ENCODE data around the gene TAF8. TPM values are rescaled to one million over a fixed set of nuclear protein-coding genes. Genes with fewer than 3 reads are reported as not detected.
"Not testable (repeated sequence)": the region's sequence is repeated elsewhere in the genome, so short reads cannot be mapped to it uniquely, and the experiment has no call there.

Gene TAF8
- polyA plus RNA-seq, 1 donor, result 14.8 TPM

DNA sequence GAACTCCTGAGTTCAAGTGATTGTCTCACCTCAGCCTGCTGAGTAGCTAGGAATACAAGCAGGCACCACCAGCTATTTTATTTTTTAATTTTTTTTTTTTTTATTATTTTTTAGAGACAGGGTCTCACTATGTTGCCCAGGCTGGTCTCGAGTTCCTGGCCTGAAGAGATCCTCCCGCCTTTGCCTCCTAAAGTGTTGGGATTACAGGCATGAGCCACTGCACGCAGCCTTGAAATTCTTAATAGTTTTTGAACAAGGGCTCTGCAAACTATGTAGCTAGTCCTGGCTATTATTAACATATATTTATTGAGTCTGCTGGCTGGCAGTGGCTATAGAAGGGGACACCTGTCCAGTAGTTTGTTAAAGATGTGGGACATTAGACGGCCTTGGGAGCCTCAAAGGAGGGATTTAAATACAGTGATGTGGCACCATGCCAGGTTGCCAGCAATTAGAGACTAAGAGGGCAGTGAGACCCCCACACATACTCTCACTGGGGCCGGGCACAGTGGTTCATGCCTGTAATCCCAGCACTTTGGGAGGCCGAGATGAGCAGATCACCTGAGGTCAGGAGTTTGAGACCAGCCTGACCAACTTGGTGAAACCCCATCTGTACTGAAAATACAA, 21.1 kb upstream of the TAF8 start:
- DNase-seq (ENCODE audit: low read depth), result no peak

DNA sequence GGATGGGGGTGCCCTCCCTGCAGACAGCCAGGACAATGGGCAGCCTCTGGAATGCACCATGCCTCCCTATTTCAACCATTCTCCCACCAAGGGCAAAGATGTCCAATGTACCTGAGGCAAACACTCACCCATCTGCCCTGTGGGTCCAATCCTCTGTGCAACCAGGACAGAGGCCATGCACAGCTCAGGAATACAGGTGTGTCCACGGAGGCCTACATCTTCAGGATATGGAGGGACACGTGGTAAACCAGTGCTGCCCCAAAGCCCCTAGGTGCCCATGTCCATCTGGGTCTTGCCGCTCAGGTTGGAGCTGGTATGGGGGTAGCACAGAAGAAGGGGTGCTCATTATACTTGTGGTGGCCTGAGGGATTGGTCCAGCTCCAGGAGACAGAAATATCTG, 20.4 kb upstream of the TAF8 start:
- DNase-seq (ENCODE audit: low read depth), result no peak

DNA sequence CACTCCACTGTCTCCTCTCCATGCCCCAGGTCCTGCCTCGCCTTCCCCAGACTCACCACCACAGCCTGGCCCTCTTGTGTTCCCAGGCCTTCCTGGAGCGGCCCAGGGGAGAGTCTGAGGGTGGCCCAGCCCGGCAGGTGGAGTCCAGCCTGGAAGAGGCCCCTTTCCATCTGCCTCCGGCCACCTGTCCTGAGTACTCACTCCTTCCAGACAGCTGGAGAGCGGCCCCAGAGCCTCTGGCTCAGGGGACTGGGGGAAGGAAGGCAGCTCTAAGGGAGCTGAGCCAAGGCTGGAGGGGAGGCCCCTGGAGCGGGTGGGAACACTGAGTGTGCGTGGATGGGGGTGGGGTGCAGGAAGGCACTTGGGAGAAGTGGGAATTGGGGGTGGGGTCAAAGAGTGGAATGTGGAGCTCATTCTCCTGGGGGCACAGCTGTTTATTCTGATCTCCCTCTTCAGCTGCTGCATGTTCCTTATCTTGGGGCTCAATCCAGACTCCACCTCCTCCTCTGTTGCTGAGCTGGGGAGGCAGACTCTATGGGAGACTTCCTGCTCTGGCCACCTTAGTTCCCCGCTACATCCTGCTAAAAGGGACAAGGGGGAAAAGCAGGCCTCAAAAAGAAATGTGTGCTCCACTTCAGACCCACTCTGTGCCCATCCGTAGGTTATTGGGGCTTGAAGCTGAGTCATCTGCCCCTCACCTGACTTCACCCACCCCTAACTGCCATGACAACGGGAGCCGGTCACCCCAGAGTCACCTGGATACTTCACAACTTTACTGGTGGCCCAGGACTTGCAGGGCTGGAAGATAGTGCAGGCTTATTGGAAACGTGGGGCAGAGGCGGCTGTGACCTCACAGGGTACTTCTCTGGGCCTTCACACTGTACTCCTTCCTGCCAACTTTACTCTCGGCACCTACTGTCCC, 19.5 kb upstream of the TAF8 start:
- peak; percentile 70 for DNase-seq (ENCODE audit: low read depth)

DNA sequence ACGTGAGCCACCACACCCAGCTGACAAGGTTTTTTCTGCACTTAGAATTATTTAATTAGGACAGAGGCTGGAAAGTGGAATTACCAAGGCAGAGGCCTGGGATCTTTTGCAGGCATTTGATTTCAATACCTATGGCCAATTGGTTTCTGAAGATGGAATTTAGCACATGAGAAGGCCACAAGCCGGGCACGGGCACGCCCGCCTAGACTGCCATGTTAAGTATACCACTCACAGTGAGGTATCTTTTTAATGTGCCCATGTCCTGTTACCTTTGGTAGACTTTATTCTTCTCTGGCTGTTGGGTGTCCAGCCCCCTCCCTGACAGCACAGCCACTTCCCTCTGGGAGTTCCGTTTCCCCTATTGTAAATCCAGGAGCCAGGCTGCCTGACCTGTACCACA, 18.0 kb upstream of the TAF8 start:
- no peak for DNase-seq (ENCODE audit: low read depth)

DNA sequence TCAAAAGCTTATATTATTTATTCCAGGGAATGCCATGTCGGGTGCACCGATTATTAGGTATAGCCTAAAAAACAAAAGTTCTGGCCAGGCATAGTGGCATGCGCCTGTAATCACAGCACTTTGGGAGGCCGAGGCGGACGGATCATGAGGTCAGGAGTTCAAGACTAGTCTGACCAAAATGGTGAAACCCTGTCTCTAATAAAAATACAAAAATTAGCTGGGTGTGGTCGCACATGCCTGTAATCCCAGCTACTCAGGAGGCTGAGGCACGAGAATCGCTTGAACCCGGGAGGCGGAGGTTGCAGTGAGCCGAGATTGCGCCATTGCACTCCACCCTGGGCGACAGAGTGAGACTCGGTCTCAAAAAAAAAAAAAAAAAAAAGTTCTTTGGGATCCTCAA, 12.7 kb upstream of the TAF8 start:
- DNase-seq (ENCODE audit: low read depth), result not testable (repeated sequence)

DNA sequence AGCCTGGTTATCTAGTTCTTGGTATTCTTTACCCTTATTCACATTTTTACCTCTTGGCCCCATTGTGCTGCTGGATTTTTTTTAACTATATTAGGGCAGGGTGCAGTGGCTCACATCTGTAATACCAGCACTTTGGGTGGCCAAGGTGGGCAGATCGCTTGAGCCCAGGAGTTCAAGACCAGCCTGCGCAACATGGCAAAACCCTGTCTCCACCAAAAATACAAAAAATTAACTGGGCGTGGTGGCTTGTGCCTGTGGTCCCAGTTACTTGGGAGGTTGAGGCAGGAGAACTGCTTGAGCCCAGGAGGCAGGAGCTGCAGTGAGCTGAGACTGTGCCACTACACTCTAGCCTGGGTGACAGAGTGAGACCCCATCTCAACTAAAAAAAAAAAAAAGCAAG, 12.2 kb upstream of the TAF8 start:
- DNase-seq (ENCODE audit: low read depth), result no peak

DNA sequence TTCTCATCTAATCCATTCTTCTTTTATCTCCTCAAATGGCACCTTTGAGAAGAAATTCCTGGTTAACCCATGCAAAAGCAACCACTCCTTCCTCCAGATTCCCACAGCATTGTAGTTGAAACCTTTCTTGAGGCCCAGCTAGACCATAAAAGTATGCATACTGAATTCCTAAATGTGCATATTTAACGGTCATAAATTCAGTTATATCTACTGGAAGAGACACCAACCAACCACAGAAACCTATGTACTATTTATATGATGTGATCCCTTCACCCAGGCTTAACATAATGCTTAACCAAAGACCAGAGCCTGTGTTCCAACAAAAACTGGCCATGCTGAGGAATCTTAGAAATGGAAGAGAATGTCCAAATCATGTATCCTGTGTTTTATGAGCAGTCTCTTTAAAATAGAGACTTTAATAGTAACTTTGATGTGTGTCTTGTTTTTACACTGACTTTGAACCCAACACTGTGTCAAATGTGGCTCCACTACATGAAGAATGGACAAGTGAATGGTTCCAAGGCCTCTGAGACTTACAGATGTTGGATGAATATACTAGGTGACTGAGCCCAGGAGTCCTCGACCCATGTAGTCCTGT, 11.4 kb upstream of the TAF8 start:
- no peak for DNase-seq (ENCODE audit: low read depth)

DNA sequence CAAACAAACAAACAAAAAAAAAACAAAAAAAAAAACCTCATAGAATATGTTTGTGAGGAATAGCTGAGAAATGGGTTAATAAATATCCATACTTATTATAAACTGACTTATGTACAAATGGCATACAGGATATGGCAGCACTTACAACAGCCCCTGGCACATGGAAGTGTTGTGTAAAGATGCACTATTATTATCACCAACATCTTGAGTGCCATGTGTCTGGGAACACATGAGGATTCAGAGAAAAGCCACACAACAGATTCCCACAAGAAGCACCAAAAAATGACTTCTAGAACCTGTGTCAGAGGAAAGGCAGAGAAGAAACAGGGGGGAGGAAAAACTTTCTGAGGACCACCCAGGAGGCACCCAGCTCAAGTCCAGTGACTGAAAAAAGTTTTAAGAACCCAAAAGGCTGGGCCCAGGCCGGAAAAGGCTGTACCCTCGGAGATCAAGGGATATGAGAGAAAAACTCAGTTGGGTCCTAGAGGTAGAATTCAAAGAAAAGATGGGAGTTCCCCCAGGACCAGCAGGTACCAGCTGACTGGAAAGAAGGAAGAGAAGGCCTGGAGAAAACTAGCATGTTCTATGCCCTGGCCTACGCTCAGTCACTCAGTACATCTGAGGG, 9.4 kb upstream of the TAF8 start:
- DNase-seq (ENCODE audit: low read depth), result no peak

DNA sequence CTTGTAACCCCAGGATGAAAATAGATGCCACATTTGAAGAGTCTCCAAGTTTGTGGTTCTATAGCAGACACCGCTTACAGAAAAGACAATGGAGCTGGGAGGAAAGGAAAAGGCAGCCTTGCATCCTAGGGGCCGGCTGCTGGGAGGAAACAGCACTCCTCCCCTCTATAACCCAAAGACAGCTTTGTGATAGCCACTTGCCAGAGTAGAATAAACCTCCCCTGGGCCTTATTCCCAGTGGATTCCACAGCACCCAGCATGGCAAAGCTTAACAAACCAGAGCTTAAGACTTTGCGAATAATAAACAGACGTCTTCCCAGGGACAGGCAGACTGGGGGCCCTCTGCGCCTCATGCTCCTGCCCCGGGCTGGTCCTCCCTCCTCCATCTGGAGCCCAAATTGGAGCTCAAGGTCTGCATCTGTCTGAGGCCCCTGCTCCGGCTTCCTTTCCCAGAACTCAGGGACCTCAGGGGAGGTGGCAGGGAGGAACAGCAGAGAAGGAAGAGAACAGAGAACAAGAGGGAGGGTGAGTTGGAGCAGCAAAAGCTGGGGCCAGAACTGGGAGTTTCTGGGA, 8.8 kb upstream of the TAF8 start:
- DNase-seq (ENCODE audit: low read depth), result no peak

DNA sequence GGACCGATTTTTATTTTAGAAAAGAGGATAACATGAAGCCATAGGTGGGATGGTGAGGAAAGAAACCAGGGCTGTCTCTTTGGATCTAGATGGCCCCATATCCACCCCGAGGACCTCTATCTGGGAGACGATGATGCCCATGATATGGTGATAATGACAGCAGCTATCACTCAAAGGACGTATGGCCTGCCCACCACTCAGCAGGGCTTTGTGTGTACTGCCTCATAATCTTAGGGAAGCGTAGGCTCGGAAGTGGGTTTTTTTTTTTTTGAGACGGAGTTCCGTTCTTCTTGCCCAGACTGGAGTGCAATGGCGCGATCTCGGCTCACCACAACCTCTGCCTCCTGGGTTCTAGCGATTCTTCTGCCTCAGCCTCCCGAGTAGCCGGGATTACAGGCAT, 8.2 kb upstream of the TAF8 start:
- no peak for DNase-seq (ENCODE audit: low read depth)

DNA sequence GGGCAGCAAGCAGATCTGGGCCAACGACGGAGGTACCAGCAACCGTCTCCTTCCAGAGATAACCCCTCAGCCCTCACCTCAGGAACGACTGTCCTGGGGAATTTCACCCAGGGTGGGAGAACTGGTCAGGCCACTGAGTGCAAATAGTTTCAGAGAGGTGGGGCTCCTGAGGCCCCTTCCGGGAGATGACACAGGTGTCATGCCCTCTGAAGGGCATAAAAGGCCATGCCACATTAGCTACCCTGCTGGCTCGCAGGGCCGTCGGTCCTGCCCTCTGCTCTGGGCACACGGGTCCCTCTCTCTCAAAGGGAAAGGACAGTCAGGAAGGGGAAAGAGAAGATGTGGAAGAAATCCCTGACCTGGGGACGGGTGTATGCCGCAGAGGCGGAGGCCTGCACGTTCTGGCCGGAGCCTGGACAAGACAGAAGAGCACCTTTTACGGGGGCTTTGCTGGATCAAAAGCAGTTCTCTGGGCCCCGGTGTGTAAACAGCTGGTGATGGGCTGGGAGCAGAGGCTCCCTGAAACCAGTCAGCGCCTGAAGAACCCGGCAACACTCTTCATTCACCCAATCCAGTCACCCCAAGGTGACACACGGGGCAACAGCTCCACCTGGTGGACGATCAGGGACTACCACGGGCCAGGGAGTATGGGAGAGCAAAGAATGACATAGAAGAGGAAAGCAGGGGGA, 6.4 kb upstream of the TAF8 start:
- peak; percentile 75 for DNase-seq (ENCODE audit: low read depth)

DNA sequence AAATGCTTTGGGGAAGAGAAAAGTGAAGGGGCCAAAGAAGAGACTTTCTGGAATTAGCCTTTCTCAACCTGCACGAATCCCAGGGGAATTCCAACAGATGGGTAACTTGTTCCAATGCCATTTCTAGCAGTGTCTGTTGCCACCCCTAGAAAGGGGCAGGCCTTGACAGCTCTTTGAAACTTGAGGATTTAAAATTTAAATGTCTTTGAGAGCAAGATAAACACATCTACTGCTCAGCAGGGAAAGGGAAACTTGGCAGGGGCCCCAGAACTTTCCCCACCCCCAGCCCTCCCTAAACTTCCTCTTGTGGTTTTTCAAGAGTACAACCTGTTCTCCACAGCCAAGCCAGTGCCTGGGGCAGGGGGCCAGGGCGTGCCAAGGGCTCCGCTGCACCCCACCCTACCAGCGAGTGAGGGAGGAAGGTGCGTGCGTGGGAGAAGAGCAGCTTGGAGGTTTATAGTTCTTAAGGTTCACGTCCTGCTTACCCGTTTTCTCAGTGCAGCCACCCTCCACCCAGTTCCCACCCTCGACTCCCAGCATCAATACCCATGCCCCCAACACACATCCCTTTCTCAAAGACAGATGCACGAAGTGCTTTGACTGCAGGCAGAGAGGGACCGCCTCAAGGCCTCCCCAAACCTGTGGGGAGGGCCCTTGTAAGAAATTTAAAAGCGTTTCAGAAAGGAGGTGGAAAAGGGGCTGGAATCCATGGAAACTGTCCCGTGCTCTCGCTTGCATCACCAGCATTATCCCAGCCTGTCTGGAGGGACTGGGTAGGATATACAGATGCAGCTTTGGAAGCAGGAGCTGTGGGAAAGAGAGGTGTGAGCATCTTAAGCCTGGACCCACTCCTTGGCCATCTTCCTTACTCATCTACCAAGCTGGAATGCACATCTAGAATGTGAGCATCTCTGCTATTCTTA, 4.5 kb upstream of the TAF8 start:
- DNase-seq (ENCODE audit: low read depth), result no peak

DNA sequence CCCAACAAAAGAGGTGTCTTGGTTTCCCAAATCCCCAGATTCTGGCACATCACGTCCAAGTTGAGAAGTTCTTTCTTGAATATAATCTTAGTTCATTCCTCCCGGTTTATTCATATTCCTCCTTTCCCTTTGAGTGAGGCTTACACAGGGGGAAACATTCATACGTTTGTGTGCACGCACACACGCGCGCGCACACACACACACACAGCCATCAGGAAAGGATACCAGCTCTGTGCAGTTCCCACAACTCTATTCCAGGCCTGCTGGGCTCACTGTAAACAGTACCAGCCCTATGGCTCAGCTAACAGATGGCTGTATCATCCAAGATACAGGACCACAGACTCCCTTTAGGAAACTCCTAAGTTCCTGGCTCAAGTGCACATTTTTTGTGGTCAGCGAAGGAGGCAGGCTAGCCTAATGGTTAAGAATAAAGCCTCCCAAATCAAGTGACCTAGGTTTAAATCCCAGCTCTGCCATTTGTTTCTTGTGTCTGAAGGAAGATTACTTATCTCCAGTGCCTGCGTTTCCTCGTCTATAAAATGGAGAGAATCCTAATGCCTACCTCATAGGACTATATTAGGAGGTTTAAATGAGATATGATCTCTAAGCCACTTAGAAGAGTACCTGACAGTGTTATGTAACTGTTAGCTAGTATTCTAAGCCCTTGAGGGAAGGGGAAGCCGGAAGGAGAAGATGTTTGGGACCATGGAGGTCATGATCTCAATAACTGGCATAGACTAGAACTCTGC, 3.7 kb upstream of the TAF8 start:
- DNase-seq (ENCODE audit: low read depth), result no peak

DNA sequence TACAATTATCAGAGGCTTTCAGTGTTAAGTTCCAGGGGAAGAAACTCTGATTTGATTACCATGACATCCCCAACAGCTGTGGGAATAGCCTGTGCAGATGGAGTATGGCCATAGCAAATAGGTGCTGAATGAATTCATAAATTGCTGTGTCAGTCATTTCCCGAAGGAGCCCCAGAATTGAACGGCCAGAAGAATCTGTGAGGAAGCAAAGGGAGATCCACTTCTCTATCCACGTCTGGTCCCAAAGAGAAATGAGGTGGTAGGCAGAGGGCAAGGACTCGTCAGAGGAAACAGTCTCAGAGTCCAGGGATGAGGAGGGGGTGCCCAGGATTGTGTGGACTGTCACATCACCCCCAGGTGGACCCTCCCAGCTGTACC, 3.1 kb upstream of the TAF8 start:
- DNase-seq (ENCODE audit: low read depth), result no peak

DNA sequence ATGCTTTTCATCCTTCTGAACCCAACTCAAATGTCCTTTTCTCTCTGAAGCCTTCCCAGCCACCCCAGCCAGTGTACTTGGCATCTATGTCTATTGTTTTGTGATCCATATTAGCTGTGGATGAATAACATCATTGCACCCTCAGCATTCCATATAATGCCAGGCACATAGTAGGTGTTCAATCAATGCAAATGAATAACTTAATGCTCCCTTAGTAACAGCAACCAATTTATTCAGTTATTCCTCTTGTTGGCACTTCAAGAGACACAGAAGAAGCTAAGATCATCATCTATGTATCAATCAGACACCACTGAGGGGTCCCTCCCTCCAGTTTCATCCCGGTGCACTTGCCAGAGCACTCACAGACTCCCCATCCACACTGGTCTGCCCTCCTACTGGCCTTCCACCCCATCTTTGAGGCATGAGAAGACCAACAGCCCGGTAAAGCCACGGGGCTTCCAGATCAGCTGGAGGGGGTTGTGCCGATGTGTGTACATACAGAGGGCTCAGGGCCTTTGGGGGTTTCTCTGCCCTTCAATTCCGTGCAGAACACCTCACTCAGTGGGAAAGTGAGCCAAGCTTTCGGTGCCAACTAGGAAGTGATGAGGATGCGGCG, 2.4 kb upstream of the TAF8 start:
- DNase-seq (ENCODE audit: low read depth), result no peak

DNA sequence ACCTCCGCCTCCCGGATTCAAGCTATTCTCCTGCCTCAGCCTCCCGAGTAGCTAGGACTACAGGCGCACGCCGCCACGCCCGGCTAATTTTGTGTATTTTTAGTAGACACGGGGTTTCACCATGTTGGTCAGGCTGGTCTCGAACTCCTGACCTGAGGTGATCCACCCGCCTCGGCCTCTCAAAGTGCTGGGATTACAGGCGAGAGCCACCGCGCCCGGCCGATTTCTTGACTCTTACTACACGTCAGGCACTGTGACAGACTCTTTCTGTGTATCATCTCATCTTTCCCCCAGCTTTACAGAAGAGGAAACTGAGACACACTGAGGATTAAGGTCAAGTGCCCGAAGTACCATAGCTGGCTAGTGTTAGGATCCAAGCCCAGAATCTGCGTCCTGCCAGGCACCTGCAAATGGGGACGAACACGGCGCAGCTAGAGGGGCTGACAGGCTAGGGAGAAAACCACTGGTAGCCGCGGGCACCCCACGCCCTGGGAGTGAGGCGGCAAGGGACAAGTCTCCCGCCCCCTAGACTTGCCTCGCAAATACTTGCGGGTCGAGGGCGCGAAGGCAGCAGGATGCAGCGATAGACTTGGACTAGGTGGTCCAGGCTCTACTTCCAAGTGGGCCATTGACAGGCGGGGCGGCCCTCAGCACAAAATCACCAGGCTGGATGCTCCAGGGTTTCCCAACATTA, 1.1 kb upstream of the TAF8 start:
- DNase-seq (ENCODE audit: low read depth), result no peak

DNA sequence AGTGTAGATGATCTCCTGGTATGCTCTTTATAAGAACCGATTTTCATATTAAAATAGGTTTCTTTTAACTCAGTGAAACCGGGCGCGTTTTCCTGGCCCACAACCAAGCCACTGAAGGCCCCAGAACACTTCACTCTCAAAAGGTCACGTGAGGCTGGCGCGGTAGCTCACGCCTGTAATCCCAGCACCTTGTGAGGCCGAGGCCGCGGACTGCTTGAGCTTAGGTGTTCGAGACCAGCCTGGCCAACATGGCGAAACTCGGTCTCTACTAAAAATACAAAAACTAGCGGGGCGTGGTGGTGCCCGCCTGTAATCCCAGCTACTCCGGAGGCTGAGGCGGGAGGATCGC, 402 bp upstream of the TAF8 start:
- no peak for DNase-seq (ENCODE audit: low read depth)

DNA sequence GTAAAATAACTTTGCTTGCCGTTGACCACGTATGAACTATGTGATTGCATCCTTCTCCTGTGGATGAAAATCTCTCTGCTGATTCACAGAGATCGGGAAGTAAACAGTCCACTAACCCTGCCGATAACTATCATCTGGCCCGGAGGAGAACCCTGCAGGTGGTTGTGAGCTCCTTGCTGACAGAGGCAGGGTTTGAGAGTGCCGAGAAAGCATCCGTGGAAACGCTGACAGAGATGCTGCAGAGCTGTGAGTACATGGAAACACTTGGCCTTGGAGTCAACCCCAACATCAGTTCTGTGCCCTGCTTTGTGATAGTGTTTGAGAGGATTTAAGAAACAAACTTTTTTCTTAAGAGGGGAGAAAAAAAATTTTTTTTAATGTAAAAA, 937 bp downstream of the TAF8 start:
- DNase-seq (ENCODE audit: low read depth), result no peak

DNA sequence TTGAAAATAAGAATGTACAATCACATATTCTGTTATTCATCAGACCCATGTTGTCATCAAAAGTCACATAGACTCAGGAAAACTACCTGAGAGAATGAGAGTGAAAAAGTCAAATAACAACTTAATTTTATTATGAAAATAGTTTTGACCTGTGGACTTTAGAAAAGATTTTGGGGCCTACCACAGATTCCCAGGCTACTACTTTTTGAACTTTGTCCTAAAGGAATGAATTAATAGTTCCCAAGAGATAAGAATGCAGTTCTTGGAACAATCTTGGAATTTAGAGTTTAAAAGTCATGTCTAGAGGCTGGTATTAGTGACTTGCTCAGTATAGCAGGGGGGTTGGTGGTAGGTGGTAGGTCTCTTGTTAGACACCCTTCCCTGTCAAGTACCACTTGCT, 3.3 kb downstream of the TAF8 start:
- no peak for DNase-seq (ENCODE audit: low read depth)

Measured in forelimb muscle (tissue), 1 donor.